ENCODE results near the gene VANGL2. TPM values are rescaled to one million over a fixed set of nuclear protein-coding genes. Genes with fewer than 3 reads are reported as not detected.

The VANGL2 gene
- total RNA-seq, 2 experiments from 2014 or later = 1.5 to 2.6 TPM

GRCh38 chr1:160402001-160402795 is 1.8 kb downstream of the VANGL2 start:
- ChIA-PET CTCF (ENCODE audit: unreplicated experiment) (no interaction called here), POLR2A (interaction anchor here (0.5 to 0.7 kb wide), 3 partner anchors 30 to 137 kb away, joined by 3 read pairs; no protein-coding TSS in a partner anchor)
- no peaks in the 10 kb centered on the region for H3K9me3 ChIP-seq (ENCODE audit: low read length)
- no peak for TF ChIP-seq EZH2phosphoT487 (IDR thresholded peaks at IDR 0.05; ENCODE audit: borderline replicate concordance, low read depth, low read length)
- no peak for TF ChIP-seq CTCF (conservative IDR thresholded peaks at IDR 0.05; ENCODE audit: low read length)
- H3K79me2 ChIP-seq (ENCODE audit: insufficient read depth, low read depth, low read length) = no peaks in the 10 kb centered on the region
- no TSS peak for BruUV-seq (replicated peaks)
- peaks cover 16% of the 10 kb centered on the region for H3K4me1 ChIP-seq (ENCODE audit: insufficient read depth, low read length, poor library complexity, severe bottlenecking)
- DNase-seq (ENCODE audit: low spot score) = no peak
- peak overlapping the region; percentile 70 for H3K4me3 ChIP-seq (ENCODE audit: low read depth, low read length, poor library complexity, severe bottlenecking)
- no peaks in the 10 kb centered on the region for H3K36me3 ChIP-seq (ENCODE audit: insufficient read depth, low read length)
- H3K4me2 ChIP-seq (ENCODE audit: low read length) = peak overlapping the region; percentile 76
- intact Hi-C loops (cut with micrococcal nuclease; ENCODE audit: unreplicated experiment) = no loop called here
- H4K20me1 ChIP-seq (ENCODE audit: insufficient read depth, low read length) = no peaks in the 10 kb centered on the region
- no peaks in the 10 kb centered on the region for H3K9me2 ChIP-seq (ENCODE audit: insufficient read depth, low read length)
- no peak overlapping the region for H3K27ac ChIP-seq (ENCODE audit: low read depth, low read length, poor library complexity, severe bottlenecking)
- H2AFZ ChIP-seq (ENCODE audit: low read length) = no peak overlapping the region

- no peaks in the 10 kb centered on the region for H3K36me3 ChIP-seq (ENCODE audit: insufficient read depth, low read length)
- H4K20me1 ChIP-seq (ENCODE audit: insufficient read depth, low read length) = no peaks in the 10 kb centered on the region
- BruUV-seq (replicated peaks) = no TSS peak
- ChIA-PET CTCF (ENCODE audit: unreplicated experiment) (no interaction called here), POLR2A (interaction anchor here (1.3 kb wide), 1 partner anchor 24 kb away, joined by 3 read pairs; no protein-coding TSS in a partner anchor)
- peaks cover 16% of the 10 kb centered on the region for H3K4me1 ChIP-seq (ENCODE audit: insufficient read depth, low read length, poor library complexity, severe bottlenecking)
- TF ChIP-seq EZH2phosphoT487 (IDR thresholded peaks at IDR 0.05; ENCODE audit: borderline replicate concordance, low read depth, low read length) = no peak
- no peak for TF ChIP-seq CTCF (conservative IDR thresholded peaks at IDR 0.05; ENCODE audit: low read length)
- H2AFZ ChIP-seq (ENCODE audit: low read length) = no peak overlapping the region
- no peak overlapping the region for H3K4me3 ChIP-seq (ENCODE audit: low read depth, low read length, poor library complexity, severe bottlenecking)
- H3K4me2 ChIP-seq (ENCODE audit: low read length) = no peak overlapping the region
- intact Hi-C loops (cut with micrococcal nuclease; ENCODE audit: unreplicated experiment) = no loop called here
- no peak overlapping the region for H3K27ac ChIP-seq (ENCODE audit: low read depth, low read length, poor library complexity, severe bottlenecking)
- no peaks in the 10 kb centered on the region for H3K9me2 ChIP-seq (ENCODE audit: insufficient read depth, low read length)
- no peaks in the 10 kb centered on the region for H3K9me3 ChIP-seq (ENCODE audit: low read length)
- no peak for DNase-seq (ENCODE audit: low spot score)
- H3K79me2 ChIP-seq (ENCODE audit: insufficient read depth, low read depth, low read length) = no peaks in the 10 kb centered on the region
Observed at GRCh38 chr1:160403244-160403643, 2.9 kb downstream of the VANGL2 start.

- H3K27ac ChIP-seq (ENCODE audit: low read depth, low read length, poor library complexity, severe bottlenecking) = no peak overlapping the region
- no peak overlapping the region for H3K4me3 ChIP-seq (ENCODE audit: low read depth, low read length, poor library complexity, severe bottlenecking)
- ChIA-PET POLR2A (interaction anchor here (1.3 kb wide), 1 partner anchor 25 kb away, joined by 3 read pairs; no protein-coding TSS in a partner anchor), CTCF (ENCODE audit: unreplicated experiment) (no interaction called here)
- no peaks in the 10 kb centered on the region for H3K79me2 ChIP-seq (ENCODE audit: insufficient read depth, low read depth, low read length)
- no TSS peak for BruUV-seq (replicated peaks)
- H3K36me3 ChIP-seq (ENCODE audit: insufficient read depth, low read length) = no peaks in the 10 kb centered on the region
- H3K4me2 ChIP-seq (ENCODE audit: low read length) = peak overlapping the region; percentile 2; the same call in 1 of the 2 replicates
- H3K9me2 ChIP-seq (ENCODE audit: insufficient read depth, low read length) = no peaks in the 10 kb centered on the region
- no peaks in the 10 kb centered on the region for H3K9me3 ChIP-seq (ENCODE audit: low read length)
- peaks cover 16% of the 10 kb centered on the region for H3K4me1 ChIP-seq (ENCODE audit: insufficient read depth, low read length, poor library complexity, severe bottlenecking)
- intact Hi-C loops (cut with micrococcal nuclease; ENCODE audit: unreplicated experiment) = no loop called here
- TF ChIP-seq CTCF (conservative IDR thresholded peaks at IDR 0.05; ENCODE audit: low read length) = no peak
- no peak for TF ChIP-seq EZH2phosphoT487 (IDR thresholded peaks at IDR 0.05; ENCODE audit: borderline replicate concordance, low read depth, low read length)
- H4K20me1 ChIP-seq (ENCODE audit: insufficient read depth, low read length) = no peaks in the 10 kb centered on the region
- DNase-seq (ENCODE audit: low spot score) = peak; percentile 47
- H2AFZ ChIP-seq (ENCODE audit: low read length) = no peak overlapping the region
Observed at GRCh38 chr1:160404094-160404493, 3.7 kb downstream of the VANGL2 start.

Data from OCI-LY7 (cell line).